Activated CD4-positive, alpha-beta T cell treated with anti-CD3 and anti-CD28 coated beads, Interleukin-10, Interleukin-2, amounts not matched to agents 100 ng/mL and 50 ng/mL, durations not matched to agents 16 hours and 8 hours (primary cell): ENCODE data around the gene TEDC1.

Source experiments
- DNase-seq: peaks from one replicate; pipeline ENCODE4 v3.0.0-alpha.2; 2020

The TEDC1 gene

DNA sequence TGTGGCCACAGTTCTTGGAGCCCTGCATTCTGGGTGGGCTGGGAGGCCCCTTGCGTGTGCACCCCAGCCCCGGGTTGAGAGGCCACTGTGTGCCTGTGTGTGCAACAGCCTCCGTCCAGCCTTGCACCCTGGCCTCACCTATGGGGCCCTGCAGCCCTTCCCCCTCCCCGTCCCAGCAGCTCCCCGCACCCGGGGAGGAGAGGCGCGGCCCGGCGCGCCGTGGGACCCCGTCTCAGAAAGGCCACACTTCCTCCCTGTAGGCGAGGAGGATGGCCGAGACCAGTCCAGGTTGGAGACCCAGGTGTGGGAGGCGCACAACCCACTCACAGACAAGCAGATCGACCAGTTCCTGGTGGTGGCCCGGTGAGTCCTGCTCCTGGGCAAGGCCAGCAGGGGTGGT is 33.0 kb upstream of the TEDC1 start:
- DNase-seq = no peak

DNA sequence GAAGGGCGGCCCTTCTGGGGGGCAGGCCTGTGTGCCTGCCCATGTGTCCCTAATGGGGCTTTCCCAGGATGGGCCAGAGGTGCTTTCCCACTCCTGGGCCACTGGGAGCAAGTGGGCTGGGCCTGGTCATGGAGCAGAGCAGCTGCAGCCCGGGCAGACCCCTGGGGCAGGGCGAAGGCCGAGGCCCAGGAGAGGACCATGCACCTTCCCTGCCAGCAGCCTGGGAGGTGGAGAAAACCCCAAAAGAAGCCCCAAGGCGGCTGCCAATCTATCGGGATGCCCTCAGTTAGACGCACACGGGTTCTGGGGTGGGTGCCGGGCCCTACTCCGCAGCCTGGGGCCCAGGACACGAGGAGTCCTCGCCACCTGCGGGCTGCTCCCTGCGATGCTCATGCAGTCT is 32.5 kb upstream of the TEDC1 start:
- no peak for DNase-seq

DNA sequence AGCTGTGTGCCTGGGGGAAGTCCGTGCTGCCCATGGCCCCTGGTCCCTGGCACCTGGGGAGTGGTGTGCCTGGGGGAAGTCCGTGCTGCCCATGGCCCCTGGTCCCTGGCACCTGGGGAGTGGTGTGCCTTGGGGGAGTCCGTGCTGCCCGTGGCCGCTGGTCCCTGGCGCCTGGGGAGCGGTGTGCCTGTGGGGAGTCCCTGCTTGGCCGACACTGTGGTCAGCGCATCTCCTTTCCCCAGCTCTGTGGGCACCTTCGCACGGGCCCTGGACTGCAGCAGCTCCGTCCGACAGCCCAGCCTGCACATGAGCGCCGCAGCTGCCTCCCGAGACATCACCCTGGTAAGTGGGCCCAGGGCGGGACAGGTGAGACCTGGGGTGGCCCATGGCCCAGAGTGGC is 30.9 kb upstream of the TEDC1 start:
- DNase-seq = no peak

DNA sequence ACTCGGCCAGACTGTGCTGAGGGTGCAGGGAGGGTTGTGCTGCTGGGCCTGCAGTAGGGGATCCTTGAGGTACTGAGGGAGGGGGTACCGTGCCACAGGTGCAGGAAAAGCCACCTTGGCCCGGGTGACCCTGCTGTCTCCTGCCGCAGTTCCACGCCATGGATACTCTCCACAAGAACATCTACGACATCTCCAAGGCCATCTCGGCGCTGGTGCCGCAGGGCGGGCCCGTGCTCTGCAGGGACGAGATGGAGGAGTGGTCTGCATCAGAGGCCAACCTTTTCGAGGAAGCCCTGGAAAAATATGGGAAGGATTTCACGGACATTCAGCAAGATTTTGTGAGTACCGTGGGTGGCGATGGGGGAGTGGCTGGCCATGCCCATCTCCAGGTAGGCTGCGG is 30.4 kb upstream of the TEDC1 start:
- DNase-seq = no peak

DNA sequence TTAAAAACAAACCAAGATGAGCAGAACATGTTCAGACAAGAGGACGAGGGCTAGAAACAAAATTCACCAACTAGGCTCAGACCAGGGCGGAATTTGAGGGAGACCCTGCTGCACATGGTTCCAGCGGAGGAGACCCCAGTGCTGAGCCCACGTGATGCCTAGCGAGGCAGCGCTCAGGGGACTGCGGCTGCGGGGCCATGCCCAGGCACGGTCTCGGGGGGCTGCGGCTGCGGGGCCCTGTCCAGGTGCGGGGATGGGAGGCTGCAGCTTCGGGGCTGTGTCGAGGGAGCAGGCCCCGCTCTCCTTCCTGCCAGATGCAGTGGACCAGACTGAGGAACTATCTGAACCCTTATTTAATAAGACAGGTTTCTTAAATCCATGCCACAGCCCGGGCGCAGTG is 29.1 kb upstream of the TEDC1 start:
- no peak for DNase-seq

DNA sequence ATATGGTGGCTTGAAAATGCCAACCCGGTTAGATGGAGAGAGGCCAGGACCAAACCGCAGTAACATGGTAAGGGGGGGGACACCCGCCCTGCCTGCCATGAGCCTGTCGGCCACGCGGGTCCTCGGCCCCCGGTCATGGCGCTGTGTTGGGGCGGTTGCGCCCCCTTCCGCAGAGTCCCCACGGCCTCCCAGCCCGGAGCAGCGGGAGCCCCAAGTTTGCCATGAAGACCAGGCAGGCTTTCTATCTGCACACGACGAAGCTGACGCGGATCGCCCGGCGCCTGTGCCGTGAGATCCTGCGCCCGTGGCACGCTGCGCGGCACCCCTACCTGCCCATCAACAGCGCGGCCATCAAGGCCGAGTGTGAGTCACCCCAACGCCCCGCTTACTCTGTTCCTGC is 26.5 kb upstream of the TEDC1 start:
- DNase-seq = no peak

DNA sequence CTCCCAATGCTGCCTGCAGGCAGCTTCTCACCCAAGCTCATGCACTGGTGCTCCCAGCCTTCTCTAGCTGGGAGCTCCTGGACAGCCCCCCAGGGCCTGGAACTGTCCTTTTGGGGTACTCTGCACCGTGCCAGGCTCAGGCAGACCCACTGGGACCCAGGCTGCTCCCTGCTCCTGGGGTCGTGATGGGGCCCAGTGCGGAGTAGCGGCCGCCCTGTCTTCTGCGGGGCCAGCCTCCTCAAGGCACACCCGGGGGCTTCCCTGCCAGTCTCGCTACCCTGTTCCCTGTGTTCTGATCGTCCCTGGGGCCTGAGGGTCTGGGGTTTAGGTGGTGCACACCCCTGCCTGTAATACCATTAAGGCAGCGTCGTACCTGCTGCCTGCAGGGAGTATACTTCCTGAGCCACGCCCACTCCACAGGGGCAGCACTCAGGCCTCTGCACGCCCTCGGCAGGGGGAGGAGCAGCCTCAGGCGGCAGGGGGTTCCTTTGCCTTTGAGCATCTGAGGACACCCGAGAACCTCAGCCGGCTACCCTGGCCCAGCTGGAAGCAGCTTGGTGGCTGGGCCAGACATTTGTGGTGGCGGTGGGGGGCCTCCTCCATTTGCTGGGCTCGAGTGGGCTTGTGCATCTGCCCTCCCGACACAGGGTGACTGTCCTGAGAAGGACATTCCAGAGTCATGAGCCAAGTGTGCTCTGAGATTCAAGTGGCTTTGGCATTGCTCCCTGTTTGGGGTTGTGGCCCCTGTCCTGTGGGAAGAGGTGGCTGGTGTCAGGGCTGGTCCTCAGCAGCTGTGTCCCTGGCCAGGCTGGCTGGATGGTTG is 25.6 kb upstream of the TEDC1 start:
- no peak for DNase-seq

DNA sequence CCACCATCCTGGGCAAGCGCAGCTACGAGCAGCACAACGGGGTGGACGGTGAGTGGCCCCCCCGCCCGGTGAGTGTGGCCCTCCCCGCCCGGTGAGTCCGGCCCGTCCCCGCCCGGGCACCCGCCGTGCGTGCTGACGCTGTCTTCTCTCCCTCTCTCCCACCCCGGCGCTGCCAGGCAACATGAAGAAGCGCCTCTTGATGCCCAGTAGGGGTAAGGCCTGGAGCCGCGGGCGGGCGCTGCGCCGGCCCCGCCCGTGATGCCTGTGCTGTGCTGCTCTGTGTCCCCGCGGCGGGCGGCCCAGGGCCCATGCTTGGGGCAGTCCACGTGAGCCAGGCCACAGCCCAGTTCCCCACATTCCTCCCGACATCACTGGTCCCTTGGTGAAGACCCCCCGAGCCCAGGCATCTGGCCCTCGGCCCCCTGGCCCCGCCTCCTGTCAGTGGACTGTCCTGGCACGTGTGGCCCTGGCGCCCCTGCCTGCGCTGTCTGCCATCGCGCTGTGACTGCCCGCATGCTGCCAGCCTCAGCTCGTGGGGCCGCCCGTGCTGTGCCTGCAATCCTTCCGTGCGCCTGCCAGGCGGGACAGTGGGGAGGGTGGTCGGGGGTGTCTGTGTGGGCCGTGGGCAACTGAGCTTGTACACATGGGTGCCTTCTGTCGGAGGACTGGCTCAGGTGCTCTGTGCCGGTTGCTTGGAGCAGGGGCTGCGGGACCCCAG is 24.4 kb upstream of the TEDC1 start:
- no peak for DNase-seq

DNA sequence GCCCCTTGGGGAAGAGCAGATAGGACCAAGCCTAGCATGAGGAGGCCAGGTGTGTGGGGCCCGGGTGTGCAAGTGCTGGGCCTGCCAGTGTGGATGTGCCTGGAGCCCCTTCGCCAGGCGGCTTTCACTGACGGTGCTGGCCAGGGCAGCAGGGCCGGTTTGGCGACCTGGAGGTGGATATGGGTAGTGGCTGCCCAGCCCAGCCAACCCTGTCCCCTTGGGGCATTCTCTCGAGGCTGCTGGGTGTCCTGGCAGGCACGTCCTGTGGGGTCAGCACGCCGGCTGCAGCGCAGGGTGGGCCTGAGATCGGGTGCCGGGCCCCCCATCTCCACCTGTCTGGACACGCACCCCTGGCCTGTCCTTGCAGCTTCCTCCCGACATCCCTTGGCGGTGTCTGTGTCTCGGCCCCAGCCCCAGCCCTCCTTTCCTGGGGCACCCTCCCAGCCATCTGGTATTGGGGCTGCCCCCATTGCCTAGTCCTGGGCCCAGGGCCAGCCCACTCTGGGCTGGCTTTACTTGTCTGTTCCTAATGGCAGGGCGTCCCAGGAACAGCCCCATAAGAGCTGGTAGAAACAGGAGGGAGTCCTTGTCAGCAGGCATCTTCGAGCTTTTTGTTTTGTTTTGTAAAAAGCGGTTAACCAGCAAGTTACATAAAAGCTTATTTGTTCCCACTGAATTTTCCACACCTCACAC is 23.7 kb upstream of the TEDC1 start:
- no peak for DNase-seq

DNA sequence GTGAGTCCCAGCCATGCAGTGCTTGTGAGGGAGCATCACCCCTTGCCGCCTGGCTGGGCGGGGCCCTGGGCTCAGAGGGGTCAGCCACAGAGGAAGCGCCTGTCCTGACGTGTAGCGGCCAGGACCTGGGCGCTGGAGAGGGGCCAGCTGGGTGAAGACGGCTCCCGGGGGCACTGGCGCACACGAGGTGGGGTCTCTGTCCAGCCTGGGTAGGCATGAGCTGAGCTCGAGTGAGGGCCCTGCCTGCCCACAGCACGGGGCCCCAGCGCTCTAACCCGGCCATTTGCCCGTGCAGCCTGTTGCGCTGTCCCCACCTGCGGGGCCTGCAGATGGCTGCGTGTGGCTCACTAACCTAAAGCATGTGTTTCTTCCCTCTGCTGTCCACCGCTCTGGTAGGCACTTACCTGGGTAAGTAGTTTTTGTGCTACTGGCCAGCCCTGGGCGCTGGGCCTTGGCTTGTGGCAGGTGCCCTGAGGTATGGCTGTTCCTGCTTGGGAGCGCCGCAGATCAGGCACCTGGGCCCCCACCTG is 23.0 kb upstream of the TEDC1 start:
- no peak for DNase-seq

DNA sequence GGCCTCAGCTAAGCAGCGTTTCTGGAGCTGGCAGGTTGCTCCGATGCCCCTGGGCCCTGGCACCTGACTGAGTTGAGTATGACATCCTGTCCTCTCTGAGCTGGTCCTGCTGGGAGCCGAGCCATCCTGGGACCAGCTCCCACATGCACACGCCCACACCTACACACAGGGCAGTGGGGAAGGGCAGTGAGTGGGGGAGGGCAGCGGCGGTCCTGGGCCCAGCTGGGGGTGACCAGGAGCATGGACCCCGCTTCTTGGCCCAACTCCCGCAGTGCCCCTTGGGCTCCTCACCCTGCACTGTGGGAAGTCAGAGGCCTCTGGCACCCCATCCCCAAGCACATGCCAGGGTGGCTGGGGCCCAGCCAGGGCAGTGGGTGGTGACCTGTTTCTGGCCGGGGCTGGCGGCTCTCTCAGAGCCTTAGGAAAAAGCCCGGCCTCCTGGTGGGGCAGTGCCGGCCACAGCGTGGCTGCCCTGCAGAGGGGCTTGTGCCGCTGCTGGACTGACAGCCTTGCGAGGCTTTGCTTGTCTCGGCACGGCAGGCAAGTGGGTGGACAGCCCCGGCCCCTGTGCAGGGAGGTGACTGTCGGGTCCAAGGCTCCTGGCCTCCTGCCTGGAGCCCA is 22.3 kb upstream of the TEDC1 start:
- DNase-seq = no peak

DNA sequence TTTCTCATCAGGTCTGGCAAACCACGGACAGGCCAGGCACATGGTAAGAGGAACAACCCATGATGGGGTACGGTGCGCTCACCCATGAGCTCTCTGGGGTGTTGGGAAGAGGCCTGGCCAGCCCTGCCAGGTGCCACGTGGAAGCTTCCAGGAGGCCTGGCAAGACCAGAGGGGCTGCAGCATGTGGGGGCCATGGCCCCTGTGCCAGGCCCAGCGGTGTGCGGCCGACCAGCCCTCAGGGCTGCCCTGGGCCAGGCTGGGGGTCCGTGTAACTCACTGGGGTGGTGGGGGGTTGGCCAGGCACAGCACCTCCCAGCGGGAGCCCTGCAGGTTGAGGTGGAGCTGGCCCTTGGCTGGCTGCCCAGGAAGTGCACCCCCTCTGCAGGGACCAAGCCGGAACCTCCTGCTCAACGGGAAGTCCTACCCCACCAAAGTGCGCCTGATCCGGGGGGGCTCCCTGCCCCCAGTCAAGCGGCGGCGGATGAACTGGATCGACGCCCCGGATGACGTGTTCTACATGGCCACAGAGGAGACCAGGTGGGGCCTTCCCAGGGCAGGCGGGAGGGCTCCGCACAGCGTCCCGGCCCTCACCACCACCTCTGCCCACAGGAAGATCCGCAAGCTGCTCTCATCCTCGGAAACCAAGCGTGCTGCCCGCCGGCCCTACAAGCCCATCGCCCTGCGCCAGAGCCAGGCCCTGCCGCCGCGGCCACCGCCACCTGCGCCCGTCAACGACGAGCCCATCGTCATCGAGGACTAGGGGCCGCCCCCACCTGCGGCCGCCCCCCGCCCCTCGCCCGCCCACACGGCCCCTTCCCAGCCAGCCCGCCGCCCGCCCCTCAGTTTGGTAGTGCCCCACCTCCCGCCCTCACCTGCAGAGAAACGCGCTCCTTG is 21.3 kb upstream of the TEDC1 start:
- DNase-seq = no peak

DNA sequence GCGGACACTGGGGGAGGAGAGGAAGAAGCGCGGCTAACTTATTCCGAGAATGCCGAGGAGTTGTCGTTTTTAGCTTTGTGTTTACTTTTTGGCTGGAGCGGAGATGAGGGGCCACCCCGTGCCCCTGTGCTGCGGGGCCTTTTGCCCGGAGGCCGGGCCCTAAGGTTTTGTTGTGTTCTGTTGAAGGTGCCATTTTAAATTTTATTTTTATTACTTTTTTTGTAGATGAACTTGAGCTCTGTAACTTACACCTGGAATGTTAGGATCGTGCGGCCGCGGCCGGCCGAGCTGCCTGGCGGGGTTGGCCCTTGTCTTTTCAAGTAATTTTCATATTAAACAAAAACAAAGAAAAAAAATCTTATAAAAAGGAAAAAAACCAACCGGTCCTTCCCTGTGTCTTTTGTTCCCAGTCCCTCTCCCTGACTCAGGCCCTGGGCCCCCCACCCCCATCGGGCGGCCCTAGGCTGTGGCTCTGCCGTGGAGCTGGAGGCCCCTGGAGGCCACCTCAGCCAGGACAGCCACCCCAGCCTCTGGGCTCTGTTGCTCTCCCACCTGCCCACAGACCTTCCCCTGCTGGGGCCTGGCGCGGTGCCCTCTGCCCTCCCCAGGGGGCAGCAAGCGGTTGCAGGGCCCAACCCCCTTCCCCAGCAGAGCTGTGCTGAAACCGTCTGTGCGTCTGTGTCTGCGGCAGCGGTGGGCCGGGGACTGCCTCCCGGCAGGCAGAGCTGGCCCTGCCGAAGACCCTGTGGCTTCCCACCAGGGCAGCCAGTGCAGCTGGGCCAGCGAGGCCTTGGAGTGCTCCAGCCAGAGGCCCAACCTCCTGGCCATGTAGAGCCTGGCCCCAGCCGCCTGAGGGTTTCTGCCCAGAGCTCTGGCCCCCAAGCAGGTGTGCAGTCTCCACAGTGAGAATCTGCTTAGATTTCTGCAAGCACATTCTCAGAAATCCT is 20.4 kb upstream of the TEDC1 start:
- no peak for DNase-seq

DNA sequence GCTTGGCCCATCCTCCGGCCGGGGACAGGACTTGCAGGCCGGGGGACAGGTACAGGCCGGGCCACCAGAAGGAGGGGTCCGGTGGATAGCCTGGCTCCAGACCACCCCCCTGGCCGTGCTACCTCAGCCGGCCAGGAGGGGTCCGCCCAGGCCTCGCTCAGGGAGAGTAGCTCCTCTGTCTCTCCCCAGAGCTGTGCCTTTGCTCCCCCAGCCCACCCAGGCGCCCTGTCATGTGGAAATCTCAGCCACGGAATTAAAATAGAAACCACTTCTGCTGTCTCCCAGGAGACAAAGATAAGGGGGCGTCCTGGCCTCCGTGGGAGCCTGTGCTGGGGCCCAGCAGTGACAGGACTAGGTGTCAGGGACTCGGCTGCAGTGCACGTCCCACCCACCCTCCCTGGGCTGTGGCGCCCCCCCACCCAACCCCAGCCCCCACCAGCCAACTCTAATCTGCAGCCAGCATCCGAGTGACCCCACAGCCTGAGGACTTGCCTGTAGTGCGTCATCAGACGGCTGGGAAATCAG is 19.7 kb upstream of the TEDC1 start:
- DNase-seq = no peak

DNA sequence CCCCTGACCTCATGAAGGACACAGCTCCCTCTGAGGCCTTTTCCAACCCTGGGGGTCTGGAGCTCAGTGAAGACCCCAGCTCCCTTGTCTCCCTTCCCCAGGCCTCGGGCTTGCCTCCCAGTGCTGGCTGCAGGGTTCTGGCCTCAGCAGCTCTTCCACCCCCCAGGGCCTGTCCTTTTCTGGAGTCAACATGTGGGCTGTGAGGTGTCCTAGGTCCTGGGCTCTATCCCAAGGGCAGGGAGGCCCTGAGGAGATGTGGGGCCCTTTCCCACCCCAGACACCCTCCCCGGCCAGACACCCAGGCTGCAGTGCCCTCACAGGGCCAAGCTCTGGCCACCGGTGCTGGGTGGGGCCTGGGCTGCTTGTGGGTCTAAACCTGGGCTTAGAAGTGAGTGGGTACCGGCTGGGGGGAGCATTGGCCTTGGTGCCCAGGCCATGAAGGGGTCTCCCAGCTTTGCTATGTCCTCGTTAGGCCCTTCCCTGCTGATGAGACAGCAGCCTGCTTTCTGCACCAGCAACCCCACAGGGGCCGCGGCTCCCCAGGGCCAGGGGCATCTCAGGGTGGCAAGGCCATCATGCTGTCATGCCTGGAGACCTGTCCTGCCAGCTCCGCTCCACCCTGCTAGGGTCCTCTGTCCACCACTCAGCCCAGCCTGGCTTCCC is 19.1 kb upstream of the TEDC1 start:
- no peak for DNase-seq

DNA sequence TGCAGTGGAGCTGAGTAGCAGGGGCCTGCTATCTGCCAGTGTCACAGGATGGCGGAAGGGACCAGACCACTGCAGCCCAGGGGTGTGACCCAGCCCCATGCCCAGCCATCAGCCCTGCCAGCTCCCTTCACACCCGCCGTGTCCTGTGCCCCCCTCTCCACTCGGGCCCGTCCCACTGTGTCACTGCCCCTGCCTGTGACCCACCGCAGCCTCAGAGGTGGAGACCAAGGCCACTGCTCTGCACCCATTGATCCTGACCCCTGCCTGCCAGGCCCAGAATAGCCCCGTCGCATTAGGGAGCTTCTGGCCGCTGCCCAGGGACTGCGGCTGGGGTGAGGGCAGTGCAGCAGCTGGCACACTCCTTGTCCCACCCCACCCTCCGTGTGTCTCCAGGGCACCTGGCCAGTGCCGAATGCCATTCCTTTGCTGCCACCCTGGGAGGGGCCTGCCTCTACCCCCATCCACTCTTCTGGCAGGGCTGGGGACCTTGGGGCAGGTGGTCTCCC is 18.5 kb upstream of the TEDC1 start:
- DNase-seq = no peak

DNA sequence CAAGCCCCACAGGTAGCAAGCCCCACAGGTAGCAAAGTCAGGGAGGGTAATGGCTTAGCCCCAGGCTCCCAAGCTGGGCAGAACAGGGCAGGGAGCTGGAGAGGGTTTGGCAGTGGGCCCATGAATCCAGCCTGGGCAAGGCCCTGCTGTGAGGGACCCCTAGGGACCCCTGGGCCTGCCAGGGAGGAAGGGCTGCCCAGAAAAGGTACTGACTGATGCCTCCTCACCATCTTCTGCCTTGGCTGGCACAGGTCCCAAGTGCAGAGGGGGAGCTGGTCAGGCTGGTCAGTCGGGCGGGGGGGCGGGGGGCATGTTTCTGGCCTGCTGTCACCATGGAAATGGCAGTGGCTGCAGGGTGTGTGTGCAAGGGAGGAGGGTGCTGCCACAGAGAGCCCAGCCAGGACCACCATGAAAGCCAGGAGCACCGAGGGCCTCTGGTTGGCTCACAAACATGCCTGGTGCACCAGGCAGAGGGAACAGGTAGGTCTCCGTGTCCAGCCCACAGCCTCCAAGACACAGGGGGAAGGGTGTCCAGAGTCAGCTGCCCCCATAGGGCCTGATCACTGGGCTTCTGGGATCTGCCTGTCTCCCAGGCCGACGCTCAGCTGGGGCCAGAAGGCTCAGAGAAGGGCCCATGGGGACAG is 17.9 kb upstream of the TEDC1 start:
- no peak for DNase-seq

DNA sequence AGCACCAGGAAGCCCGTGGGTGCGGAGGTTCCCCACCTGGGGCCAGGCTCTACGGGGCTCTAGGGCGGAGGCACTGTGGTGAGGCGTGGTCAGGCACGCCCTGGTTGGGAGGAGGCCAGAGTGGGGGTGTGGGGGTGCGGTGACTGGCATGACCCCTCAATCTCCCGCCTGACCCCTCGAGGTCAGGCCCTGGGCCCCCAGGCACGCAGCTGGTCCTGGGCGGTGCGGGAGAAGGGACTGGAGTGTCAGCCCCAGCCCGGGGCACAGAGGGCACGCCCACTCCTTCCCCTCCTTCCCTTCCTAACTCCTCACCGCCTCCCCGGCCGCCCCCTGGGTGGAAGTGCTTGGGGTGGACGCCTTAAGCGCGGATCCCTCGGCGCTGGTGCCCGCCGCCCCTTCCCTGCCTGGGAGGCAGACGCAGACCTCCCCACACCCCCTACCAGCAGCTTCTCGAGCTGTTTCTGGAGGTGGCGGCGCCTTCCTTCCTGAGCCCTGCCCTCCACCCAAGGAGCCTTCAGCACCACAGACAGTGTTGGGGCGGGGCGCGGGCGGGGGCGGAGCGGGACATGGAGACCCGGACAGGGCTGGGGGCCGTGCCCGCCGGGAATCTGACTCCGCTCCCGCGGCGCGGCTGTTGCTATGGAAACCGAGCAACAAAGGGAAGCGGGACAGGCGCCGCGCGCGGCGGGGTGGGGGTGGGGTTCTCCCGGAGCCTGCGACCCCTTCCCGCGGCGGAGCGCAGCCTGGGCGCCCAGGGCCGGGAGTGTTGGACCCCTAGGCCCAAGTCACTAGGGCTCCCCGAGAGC is 17.2 kb upstream of the TEDC1 start:
- DNase-seq = peak; percentile 61
